ENCODE data around the gene ERRFI1.
"Not testable (repeated sequence)": the region's sequence is repeated elsewhere in the genome, so short reads cannot be mapped to it uniquely, and the experiment has no call there.

Gene ERRFI1

DNA sequence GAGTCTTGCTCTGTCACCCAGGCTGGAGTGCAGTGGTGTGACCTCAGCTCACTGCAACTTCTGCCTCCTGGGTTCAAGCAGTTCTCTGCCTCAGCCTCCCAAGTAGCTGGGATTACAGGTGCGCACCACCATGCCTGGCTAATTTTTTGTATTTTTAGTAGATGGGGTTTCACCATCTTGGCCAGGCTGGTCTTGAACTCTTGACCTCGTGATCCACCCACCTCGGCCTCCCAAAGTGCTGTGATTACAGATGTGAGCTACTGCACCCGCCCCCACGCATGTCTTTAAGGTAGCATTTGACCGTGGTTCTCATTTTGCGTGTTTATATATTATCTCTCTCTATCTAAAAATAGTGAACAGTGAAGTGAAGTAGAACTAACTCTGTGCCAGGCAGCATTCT lies 62.3 kb downstream of the ERRFI1 start:
- not testable (repeated sequence) for DNase-seq

GRCh38 chr1:7963378-7963730 lies 62.8 kb downstream of the ERRFI1 start:
- not testable (repeated sequence) for DNase-seq

GRCh38 chr1:7962636-7963377 lies 63.3 kb downstream of the ERRFI1 start:
- no peak for DNase-seq

- DNase-seq, result no peak
These were observed 64.1 kb downstream of the ERRFI1 start for GRCh38 chr1:7962014-7962335.

All from activated CD4-positive, CD25-positive, alpha-beta regulatory T cell treated with anti-CD3 and anti-CD28 coated beads, Interleukin-2, amount 50 U/mL, for 72 hours (primary cell).